M059J (cell line): Measurements from ENCODE around the gene KNDC1. TPM values are rescaled to one million over a fixed set of nuclear protein-coding genes. Genes with fewer than 3 reads are reported as not detected.
"Not testable (repeated sequence)": the region's sequence is repeated elsewhere in the genome, so short reads cannot be mapped to it uniquely, and the experiment has no call there.

ENCODE experiments used
- DNase-seq: peaks from one replicate; pipeline ENCODE4 v3.0.0-alpha.2; 2012; ENCODE audit warnings: low read depth
- total RNA-seq: library from RNA; depleted of rRNA; stranded (reverse); fragments of >200 nt; shearing (Covaris generic); gene quantifications from 2 replicates; pipeline ENCODE4 v1.2.3, GENCODE V29; 2014

Gene KNDC1
- total RNA-seq, 1 experiment from 2014 or later: not detected

GRCh38 chr10:133126431-133127290, 33.4 kb upstream of the KNDC1 start:
- DNase-seq: no peak

GRCh38 chr10:133127291-133128125, 32.5 kb upstream of the KNDC1 start:
- DNase-seq: no peak

- no peak for DNase-seq
These were observed 31.6 kb upstream of the KNDC1 start for GRCh38 chr10:133128126-133129070.

GRCh38 chr10:133129071-133129858, 30.8 kb upstream of the KNDC1 start:
- no peak for DNase-seq

GRCh38 chr10:133129859-133130495, 30.0 kb upstream of the KNDC1 start:
- DNase-seq: no peak

- DNase-seq: no peak
These were observed 29.4 kb upstream of the KNDC1 start for GRCh38 chr10:133130602-133131001.

- no peak for DNase-seq
These were observed 29.0 kb upstream of the KNDC1 start for GRCh38 chr10:133131053-133131452.

- DNase-seq: no peak
These were observed 28.1 kb upstream of the KNDC1 start for GRCh38 chr10:133131734-133132472.

- DNase-seq: no peak
These were observed 27.3 kb upstream of the KNDC1 start for GRCh38 chr10:133132473-133133291.

- DNase-seq: no peak
These were observed 26.4 kb upstream of the KNDC1 start for GRCh38 chr10:133133471-133134231.

GRCh38 chr10:133134411-133135115, 25.5 kb upstream of the KNDC1 start:
- peak; percentile 23 for DNase-seq

- DNase-seq: no peak
These were observed 24.9 kb upstream of the KNDC1 start for GRCh38 chr10:133135116-133135465.

- DNase-seq: not testable (repeated sequence)
These were observed 22.4 kb upstream of the KNDC1 start for GRCh38 chr10:133137486-133138145.

- DNase-seq: no peak
These were observed 20.4 kb upstream of the KNDC1 start for GRCh38 chr10:133139551-133140065.

GRCh38 chr10:133140417-133141143, 19.4 kb upstream of the KNDC1 start:
- no peak for DNase-seq
